Neutrophil (primary cell): ENCODE results near the gene TNNT1.

Experiments
- H3K27ac ChIP-seq: fragments of 200-600 bp; sonication (generic); 2 replicates; pipeline ENCODE4 v1.5.1; 2016; ENCODE audit warnings: mild to moderate bottlenecking, moderate library complexity
- H3K27me3 ChIP-seq: fragments of 200-600 bp; sonication (generic); 2 replicates; pipeline ENCODE4 v1.6.0; 2016; ENCODE audit warnings: mild to moderate bottlenecking
- H3K36me3 ChIP-seq: fragments of 200-600 bp; sonication (generic); 2 replicates; pipeline ENCODE4 v1.5.1; 2017
- H3K4me1 ChIP-seq, 2 experiments: fragments of 200-600 bp in 1 of 2; sonication (generic) in 1 of 2; 1 replicate in 1 of 2; 2 replicates in 1 of 2; pipeline versions ENCODE4 v1.5.1 to v1.6.1; 2013 to 2016; ENCODE audit warnings: low read depth in 1 of 2, low read length in 1 of 2, mild to moderate bottlenecking in 1 of 2, moderate library complexity in 1 of 2; ENCODE audit not compliant: control insufficient read depth in 1 of 2, insufficient read depth in 1 of 2
- H3K4me3 ChIP-seq, 2 experiments: fragments of 200-600 bp in 1 of 2; sonication (generic) in 1 of 2; 1 replicate in 1 of 2; 2 replicates in 1 of 2; pipeline ENCODE4 v1.5.1; 2013 to 2016; ENCODE audit warnings: low read depth in 1 of 2, low read length in 1 of 2, mild to moderate bottlenecking in 1 of 2, moderate library complexity in 1 of 2
- H3K9me3 ChIP-seq: fragments of 200-600 bp; sonication (generic); 2 replicates; pipeline ENCODE4 v1.5.1; 2016
- CTCF ChIP-seq: fragments of 200-600 bp; sonication (generic); IDR thresholded peaks from 2 replicates; pipeline ENCODE4 v1.5.1; 2016; ENCODE audit warnings: antibody characterized with exemption

The TNNT1 gene

DNA sequence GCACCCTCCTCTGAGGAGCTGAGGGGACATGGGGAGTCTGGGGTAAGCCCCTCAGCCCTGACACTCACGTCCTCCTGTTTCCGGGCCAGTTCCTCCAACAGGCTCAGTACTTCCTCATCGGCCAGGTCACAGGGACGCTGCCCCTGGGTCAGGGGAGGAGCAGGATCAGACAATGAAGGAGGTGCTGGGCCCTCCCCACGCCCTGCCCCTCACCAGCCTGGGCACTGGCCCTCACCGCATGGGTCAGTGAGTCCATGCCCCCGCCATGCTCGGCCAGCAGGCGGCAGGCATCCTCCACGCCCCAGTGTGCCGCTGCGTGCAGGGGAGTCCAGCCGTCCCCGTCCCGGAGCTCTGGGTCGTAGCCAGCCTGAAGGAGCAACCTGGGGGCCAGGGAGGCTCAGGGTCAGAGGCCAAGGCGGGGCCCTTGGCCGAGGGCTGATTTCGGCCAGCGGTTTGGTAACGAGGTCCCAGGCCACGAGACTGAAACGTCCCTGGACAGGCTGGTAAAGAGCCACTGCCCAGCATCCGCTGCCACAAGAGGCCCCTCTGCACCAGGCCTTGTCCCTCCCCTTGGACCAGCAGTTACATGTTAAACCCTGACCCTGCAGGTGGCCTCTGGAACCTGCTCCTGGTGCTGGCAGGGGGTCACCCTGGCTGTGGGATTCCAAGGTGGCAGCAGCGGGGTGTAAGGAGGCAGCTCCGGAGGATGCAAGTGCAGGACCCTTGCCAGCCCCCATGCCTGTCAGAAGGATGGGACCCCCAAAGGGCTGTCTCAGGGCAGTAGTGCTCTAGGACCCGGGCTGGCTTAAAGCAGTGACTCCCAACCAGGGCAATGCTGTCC is 50.1 kb downstream of the TNNT1 start:
- H3K4me3 ChIP-seq: no peak overlapping the region
- peaks cover 90% of the 10 kb centered on the region for H3K36me3 ChIP-seq
- no peak overlapping the region for H3K27ac ChIP-seq
- no peaks in the 10 kb centered on the region for H3K4me1 ChIP-seq
- H3K9me3 ChIP-seq: no peaks in the 10 kb centered on the region
- TF ChIP-seq CTCF: no peak
- H3K27me3 ChIP-seq: no peaks in the 10 kb centered on the region

- no peak for TF ChIP-seq CTCF
- H3K9me3 ChIP-seq: no peaks in the 10 kb centered on the region
- no peak overlapping the region for H3K4me3 ChIP-seq
- H3K27ac ChIP-seq: no peak overlapping the region
- peaks cover 84% of the 10 kb centered on the region for H3K36me3 ChIP-seq
- no peaks in the 10 kb centered on the region for H3K4me1 ChIP-seq
- H3K27me3 ChIP-seq: no peaks in the 10 kb centered on the region
These were observed 50.9 kb downstream of the TNNT1 start for GRCh38 chr19:55097864-55098715.

GRCh38 chr19:55096061-55096701 is 52.8 kb downstream of the TNNT1 start:
- Histone ChIP-seq H3K4me3 (no peak overlapping the region), H3K27me3 (no peaks in the 10 kb centered on the region), H3K36me3 (peaks cover 84% of the 10 kb centered on the region), H3K9me3 (no peaks in the 10 kb centered on the region), H3K4me1 (no peaks in the 10 kb centered on the region), H3K27ac (no peak overlapping the region)
- no peak for TF ChIP-seq CTCF

GRCh38 chr19:55095260-55096060 is 53.5 kb downstream of the TNNT1 start:
- Histone ChIP-seq H3K9me3 (no peaks in the 10 kb centered on the region), H3K4me1 (no peaks in the 10 kb centered on the region), H3K36me3 (peaks cover 84% of the 10 kb centered on the region), H3K27me3 (no peaks in the 10 kb centered on the region), H3K4me3 (no peak overlapping the region), H3K27ac (no peak overlapping the region)
- TF ChIP-seq CTCF: no peak
